Caco-2 (cell line): ENCODE results near the gene CAPN13. TPM values are rescaled to one million over a fixed set of nuclear protein-coding genes. Genes with fewer than 3 reads are reported as not detected.

ENCODE experiments used
- BruUV-seq: library from RNA; stranded (reverse); fragments of 400-500 nt; replicated peaks from 2 replicates; lab custom pipeline; 2021; lab: Mats Ljungman, UMichigan
- CTCF ChIA-PET: fragments of 300-600 bp; sonication (Branson Sonifier 250); formaldehyde crosslinking; loops from one replicate; lab custom pipeline; 2022; ENCODE audit warnings: antibody characterized with exemption; lab: Charles Lee
- POLR2A ChIA-PET: fragments of 300-600 bp; sonication (Branson Sonifier 250); formaldehyde crosslinking; loops from one replicate; lab custom pipeline; 2022; ENCODE audit warnings: antibody characterized with exemption; lab: Charles Lee
- DNase-seq, 2 experiments: peaks; one replicate each; pipeline versions ENCODE4 v3.0.0 to v3.0.0-alpha.2; 2020 to 2022
- H3K27me3 ChIP-seq: replicated peaks from 2 replicates; pipeline ENCODE4 v1.6.0; 2011; ENCODE audit warnings: low read length; ENCODE audit not compliant: control insufficient read depth, insufficient read depth
- H3K36me3 ChIP-seq: 2 replicates; pipeline ENCODE4 v1.5.1; 2011; ENCODE audit warnings: low read length; ENCODE audit not compliant: control insufficient read depth, insufficient read depth
- H3K4me1 ChIP-seq: fragments of 250-450 bp; sonication (Bioruptor Pico); 2 replicates; pipeline ENCODE4 v1.5.1; 2020; ENCODE audit warnings: mild to moderate bottlenecking
- H3K4me3 ChIP-seq: 2 replicates; pipeline ENCODE4 v1.5.1; 2011; ENCODE audit warnings: low read depth, mild to moderate bottlenecking, control low read depth, low read length
- H3K9me3 ChIP-seq: fragments of 250-450 bp; sonication (Bioruptor Pico); 2 replicates; pipeline ENCODE4 v1.5.1; 2020; ENCODE audit warnings: mild to moderate bottlenecking, moderate library complexity
- H3K27ac Mint-ChIP-seq: one replicate; pipeline ENCODE4 v1.8.0; 2022; ENCODE audit warnings: mixed read lengths; ENCODE audit not compliant: unreplicated experiment
- H3K27me3 Mint-ChIP-seq: one replicate; pipeline ENCODE4 v1.8.0; 2022; ENCODE audit warnings: mixed read lengths; ENCODE audit not compliant: insufficient read depth, unreplicated experiment
- H3K36me3 Mint-ChIP-seq: one replicate; pipeline ENCODE4 v1.8.0; 2022; ENCODE audit warnings: mild to moderate bottlenecking, mixed read lengths; ENCODE audit not compliant: insufficient read depth, unreplicated experiment
- H3K4me1 Mint-ChIP-seq: one replicate; pipeline ENCODE4 v1.8.0; 2022; ENCODE audit warnings: low read depth, mixed read lengths; ENCODE audit not compliant: unreplicated experiment
- H3K4me3 Mint-ChIP-seq: one replicate; pipeline ENCODE4 v1.8.0; 2022; ENCODE audit warnings: mild to moderate bottlenecking, moderate library complexity, mixed read lengths; ENCODE audit not compliant: unreplicated experiment
- H3K9me3 Mint-ChIP-seq: one replicate; pipeline ENCODE4 v1.8.0; 2022; ENCODE audit warnings: mixed read lengths; ENCODE audit not compliant: unreplicated experiment
- intact Hi-C: fragments of 100-400 bp; cut with micrococcal nuclease; formaldehyde crosslinking; loops from one replicate; pipeline ENCODE4 v1.10.0; 2022; ENCODE audit not compliant: unreplicated experiment
- total RNA-seq: library from RNA; stranded (reverse); gene quantifications from 2 replicates; pipeline ENCODE4 v1.2.3, GENCODE V29; 2022
- TF ChIP-seq, protein P1 (sequence below), 2 experiments: fragments of 200-600 bp in 1 of 2; IDR thresholded peaks; 1 replicate in 1 of 2; 2 replicates in 1 of 2; pipeline versions ENCODE4 v1.5.1 to v1.8.0; 2011 to 2022; ENCODE audit warnings: antibody characterized with exemption in 1 of 2, control low read depth in 1 of 2, inconsistent platforms in 1 of 2, low read depth in 1 of 2, low read length in 1 of 2, mild to moderate bottlenecking in 1 of 2, moderate library complexity in 1 of 2; ENCODE audit not compliant: insufficient read depth in 1 of 2, severe bottlenecking in 1 of 2, unreplicated experiment in 1 of 2

The CAPN13 gene
- total RNA-seq, 1 experiment from 2014 or later: 2.1 TPM

DNA sequence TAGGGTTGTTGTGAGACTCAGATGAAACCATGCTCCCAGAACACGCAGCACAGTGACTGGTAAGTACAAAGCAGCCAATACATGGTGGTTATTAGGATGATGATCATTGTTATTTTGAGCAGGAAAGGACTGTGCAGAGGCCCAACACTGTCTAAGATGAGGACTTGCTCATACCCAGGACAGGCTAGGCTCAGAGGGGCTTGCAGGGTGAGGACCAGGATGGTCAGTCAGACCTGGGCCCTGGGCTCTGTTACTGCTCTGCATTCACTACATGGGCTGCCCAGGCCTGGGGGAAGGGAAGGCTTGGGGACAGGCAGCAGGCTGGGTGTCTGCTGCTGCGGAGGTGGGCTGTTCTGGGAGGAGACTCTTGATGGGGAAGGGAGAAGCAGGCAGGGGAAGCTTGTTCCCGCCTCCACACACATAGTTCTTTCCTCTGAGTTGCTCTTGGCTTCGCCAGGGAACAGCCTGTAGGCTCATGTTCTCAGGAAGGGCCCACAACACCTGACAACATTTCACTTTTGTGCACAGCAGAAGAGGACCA is 17.5 kb downstream of the CAPN13 start:
- BruUV-seq: no TSS peak
- H3K4me3 ChIP-seq: no peak overlapping the region
- Mint-ChIP-seq H3K27ac (no peak overlapping the region), H3K36me3 (no peaks in the 10 kb centered on the region), H3K9me3 (no peaks in the 10 kb centered on the region), H3K4me3 (no peak overlapping the region), H3K4me1 (peaks cover 5% of the 10 kb centered on the region), H3K27me3 (peaks cover 4% of the 10 kb centered on the region)
- intact Hi-C loops: no loop called here
- CTCF ChIA-PET: interaction anchor here (1.3 kb wide), 1 partner anchor 78 kb away, joined by 5 read pairs; no protein-coding TSS in a partner anchor
- TF ChIP-seq, protein P1, sequence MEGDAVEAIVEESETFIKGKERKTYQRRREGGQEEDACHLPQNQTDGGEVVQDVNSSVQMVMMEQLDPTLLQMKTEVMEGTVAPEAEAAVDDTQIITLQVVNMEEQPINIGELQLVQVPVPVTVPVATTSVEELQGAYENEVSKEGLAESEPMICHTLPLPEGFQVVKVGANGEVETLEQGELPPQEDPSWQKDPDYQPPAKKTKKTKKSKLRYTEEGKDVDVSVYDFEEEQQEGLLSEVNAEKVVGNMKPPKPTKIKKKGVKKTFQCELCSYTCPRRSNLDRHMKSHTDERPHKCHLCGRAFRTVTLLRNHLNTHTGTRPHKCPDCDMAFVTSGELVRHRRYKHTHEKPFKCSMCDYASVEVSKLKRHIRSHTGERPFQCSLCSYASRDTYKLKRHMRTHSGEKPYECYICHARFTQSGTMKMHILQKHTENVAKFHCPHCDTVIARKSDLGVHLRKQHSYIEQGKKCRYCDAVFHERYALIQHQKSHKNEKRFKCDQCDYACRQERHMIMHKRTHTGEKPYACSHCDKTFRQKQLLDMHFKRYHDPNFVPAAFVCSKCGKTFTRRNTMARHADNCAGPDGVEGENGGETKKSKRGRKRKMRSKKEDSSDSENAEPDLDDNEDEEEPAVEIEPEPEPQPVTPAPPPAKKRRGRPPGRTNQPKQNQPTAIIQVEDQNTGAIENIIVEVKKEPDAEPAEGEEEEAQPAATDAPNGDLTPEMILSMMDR (IDR thresholded peaks at IDR 0.05; ENCODE audit: insufficient read depth in 1 of 2, low read depth in 1 of 2, low read length in 1 of 2, severe bottlenecking in 1 of 2, unreplicated experiment in 1 of 2): no peak
- no peaks in the 10 kb centered on the region for H3K4me1 ChIP-seq
- no peaks in the 10 kb centered on the region for H3K36me3 ChIP-seq
- no peak for DNase-seq
- H3K9me3 ChIP-seq: no peaks in the 10 kb centered on the region
- no peaks in the 10 kb centered on the region for H3K27me3 ChIP-seq
- POLR2A ChIA-PET: no interaction called here

DNA sequence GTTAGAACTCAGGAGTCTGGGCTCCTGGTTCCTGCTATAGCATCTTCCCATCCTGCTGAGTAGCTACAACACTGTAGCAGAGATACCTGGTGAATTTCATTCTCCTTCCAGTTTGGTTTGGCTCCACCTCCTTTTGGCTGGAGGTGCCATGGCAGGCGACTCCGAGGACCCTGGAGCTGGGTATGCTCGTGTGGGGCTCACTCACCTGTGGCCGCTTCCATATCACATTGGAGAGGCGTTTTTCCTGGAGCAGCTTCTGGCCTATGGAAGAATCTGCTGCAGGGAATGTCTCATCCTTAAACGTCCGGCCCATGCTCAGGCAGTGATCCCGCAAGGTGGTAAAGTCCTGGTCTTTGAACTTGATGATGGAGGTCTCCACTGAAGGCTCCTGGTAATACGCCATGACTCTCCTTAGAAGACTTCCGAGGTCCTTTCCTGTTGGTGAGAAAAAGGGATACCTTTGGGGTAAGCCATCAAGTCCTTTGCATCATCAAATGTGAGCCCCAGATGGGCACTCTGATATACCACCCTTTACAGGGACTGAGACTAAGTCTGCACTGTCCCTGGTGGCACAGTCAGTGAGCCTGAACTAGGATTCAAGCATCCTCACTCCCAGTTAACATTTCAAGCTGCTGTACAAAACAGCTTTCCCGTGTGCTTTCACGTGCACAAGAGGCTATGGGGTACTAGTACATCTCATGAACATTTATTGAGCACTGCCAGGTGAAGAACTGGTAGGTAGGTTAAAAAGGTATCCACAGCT is 20.1 kb downstream of the CAPN13 start:
- no TSS peak for BruUV-seq
- CTCF ChIA-PET: no interaction called here
- Histone ChIP-seq H3K9me3 (no peaks in the 10 kb centered on the region), H3K36me3 (no peaks in the 10 kb centered on the region), H3K4me3 (no peak overlapping the region), H3K4me1 (no peaks in the 10 kb centered on the region), H3K27me3 (no peaks in the 10 kb centered on the region)
- no peak overlapping the region for H3K4me3 Mint-ChIP-seq
- intact Hi-C loops: no loop called here
- POLR2A ChIA-PET: no interaction called here
- TF ChIP-seq, protein P1 (IDR thresholded peaks at IDR 0.05; ENCODE audit: insufficient read depth in 1 of 2, low read depth in 1 of 2, low read length in 1 of 2, severe bottlenecking in 1 of 2, unreplicated experiment in 1 of 2): no peak
- H3K27ac Mint-ChIP-seq: no peak overlapping the region
- peaks cover 4% of the 10 kb centered on the region for H3K27me3 Mint-ChIP-seq
- H3K4me1 Mint-ChIP-seq: peaks cover 5% of the 10 kb centered on the region
- DNase-seq: no peak
- no peaks in the 10 kb centered on the region for H3K9me3 Mint-ChIP-seq
- H3K36me3 Mint-ChIP-seq: no peaks in the 10 kb centered on the region

DNA sequence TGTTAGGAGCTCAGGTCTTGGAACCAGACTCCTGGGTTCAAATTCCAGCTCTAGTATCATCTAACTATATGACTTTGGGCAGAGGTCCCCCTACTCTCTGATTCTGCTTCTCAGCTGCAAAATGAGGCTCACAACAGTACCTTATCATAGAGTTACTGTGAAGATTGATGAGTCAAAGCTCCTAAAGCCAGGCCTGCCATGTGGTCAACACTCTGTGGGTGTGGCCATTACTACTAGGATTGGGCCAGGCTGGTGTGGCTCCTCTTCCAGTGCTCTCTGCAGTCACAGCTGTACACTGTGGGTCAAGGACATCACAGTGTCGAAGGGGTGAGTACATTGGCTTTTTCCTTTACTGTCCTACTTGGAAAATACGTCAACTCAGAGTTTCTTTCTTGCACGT is 22.6 kb downstream of the CAPN13 start:
- Mint-ChIP-seq H3K4me3 (no peak overlapping the region), H3K4me1 (no peaks in the 10 kb centered on the region), H3K9me3 (no peaks in the 10 kb centered on the region), H3K36me3 (no peaks in the 10 kb centered on the region), H3K27ac (no peak overlapping the region), H3K27me3 (no peaks in the 10 kb centered on the region)
- H3K4me1 ChIP-seq: no peaks in the 10 kb centered on the region
- no peaks in the 10 kb centered on the region for H3K9me3 ChIP-seq
- H3K36me3 ChIP-seq: no peaks in the 10 kb centered on the region
- no peaks in the 10 kb centered on the region for H3K27me3 ChIP-seq
- no TSS peak for BruUV-seq
- ChIA-PET CTCF (no interaction called here), POLR2A (no interaction called here)
- intact Hi-C loops: no loop called here
- TF ChIP-seq, protein P1 (IDR thresholded peaks at IDR 0.05; ENCODE audit: insufficient read depth in 1 of 2, low read depth in 1 of 2, low read length in 1 of 2, severe bottlenecking in 1 of 2, unreplicated experiment in 1 of 2): no peak
- no peak overlapping the region for H3K4me3 ChIP-seq
- DNase-seq: no peak
